ENCODE measurements around the gene NMT1. TPM values are rescaled to one million over a fixed set of nuclear protein-coding genes. Genes with fewer than 3 reads are reported as not detected.

NMT1 gene
- total RNA-seq, 3 donors from 2014 or later (not counting 1 experiment from before 2014, with no cell fraction given): 56.6 to 94.7 (median 77.6) TPM

GRCh38 chr17:45022288-45022648 is 38.8 kb upstream of the NMT1 start:
- Histone ChIP-seq H3K4me3 (ENCODE audit: low read length) (no peak overlapping the region), H3K27ac (ENCODE audit: low read length) (no peak overlapping the region), H3K27me3 (ENCODE audit: control insufficient read depth, insufficient read depth, low read length) (peaks cover 34% of the 10 kb centered on the region), H3K9me3 (ENCODE audit: control insufficient read depth, insufficient read depth, low read length) (no peaks in the 10 kb centered on the region), H3K36me3 (ENCODE audit: control insufficient read depth, insufficient read depth, low read length) (peaks cover 1% of the 10 kb centered on the region), H3K4me1 (ENCODE audit: control insufficient read depth, insufficient read depth, low read length) (peaks cover 25% of the 10 kb centered on the region)
- H3K36me3 Mint-ChIP-seq: no peaks in the 10 kb centered on the region
- TF ChIP-seq CTCF (IDR thresholded peaks at IDR 0.05): peak; percentile 62
- DNase-seq (no peak), ATAC-seq (peak in 1 of 3 donors; percentile 3)
- no peaks in the 10 kb centered on the region for H3K9me3 Mint-ChIP-seq
- 77% methylated on average over 8 of the region's 8 CpGs for WGBS (ENCODE audit: insufficient coverage)
- peaks cover 16 to 24% of the 10 kb centered on the region in 2 donors for H3K27me3 Mint-ChIP-seq (ENCODE audit: low read depth in 2 of 2)
- intact Hi-C loops (cut with micrococcal nuclease): loop anchor here (1.0 to 2.0 kb wide), 2 partner anchors 243 to 247 kb away; no protein-coding TSS in a partner anchor
- no peak overlapping the region for H3K27ac Mint-ChIP-seq
- peaks cover 12 to 25% of the 10 kb centered on the region in 2 donors for H3K4me1 Mint-ChIP-seq
- H3K4me3 Mint-ChIP-seq: no peak overlapping the region

GRCh38 chr17:45022655-45023339 is 38.3 kb upstream of the NMT1 start:
- ATAC-seq: no peak
- H3K27ac Mint-ChIP-seq: no peak overlapping the region
- peaks cover 12 to 25% of the 10 kb centered on the region in 2 donors for H3K4me1 Mint-ChIP-seq

GRCh38 chr17:45029096-45029495 is 32.0 kb upstream of the NMT1 start:
- DNase-seq (no peak), ATAC-seq (no peak)
- no peak overlapping the region for H3K4me3 ChIP-seq (ENCODE audit: low read length)
- TF ChIP-seq CTCF (IDR thresholded peaks at IDR 0.05): no peak
- no peaks in the 10 kb centered on the region for H3K9me3 ChIP-seq (ENCODE audit: control insufficient read depth, insufficient read depth, low read length)
- no peaks in the 10 kb centered on the region for H3K36me3 Mint-ChIP-seq
- H3K27ac ChIP-seq (ENCODE audit: low read length): no peak overlapping the region
- H3K4me3 Mint-ChIP-seq: no peak overlapping the region
- H3K27me3 ChIP-seq (ENCODE audit: control insufficient read depth, insufficient read depth, low read length): no peaks in the 10 kb centered on the region
- H3K27ac Mint-ChIP-seq: no peak overlapping the region
- no peaks in the 10 kb centered on the region for H3K4me1 Mint-ChIP-seq
- no peaks in the 10 kb centered on the region for H3K9me3 Mint-ChIP-seq
- WGBS (ENCODE audit: insufficient coverage): 92% methylated on average over 7 of the region's 7 CpGs
- no peaks in the 10 kb centered on the region for H3K4me1 ChIP-seq (ENCODE audit: control insufficient read depth, insufficient read depth, low read length)
- intact Hi-C loops (cut with micrococcal nuclease): no loop called here
- H3K36me3 ChIP-seq (ENCODE audit: control insufficient read depth, insufficient read depth, low read length): peaks cover 38% of the 10 kb centered on the region
- H3K27me3 Mint-ChIP-seq (ENCODE audit: low read depth in 2 of 2): no peaks in the 10 kb centered on the region

More at GRCh38 chr17:45022655-45023339, 38.3 kb upstream of the NMT1 start:
- Histone ChIP-seq H3K4me3 (ENCODE audit: low read length) (no peak overlapping the region), H3K27ac (ENCODE audit: low read length) (no peak overlapping the region), H3K36me3 (ENCODE audit: control insufficient read depth, insufficient read depth, low read length) (peaks cover 2% of the 10 kb centered on the region), H3K27me3 (ENCODE audit: control insufficient read depth, insufficient read depth, low read length) (peaks cover 31% of the 10 kb centered on the region), H3K4me1 (ENCODE audit: control insufficient read depth, insufficient read depth, low read length) (peaks cover 25% of the 10 kb centered on the region), H3K9me3 (ENCODE audit: control insufficient read depth, insufficient read depth, low read length) (no peaks in the 10 kb centered on the region)
- TF ChIP-seq CTCF (IDR thresholded peaks at IDR 0.05): no peak
- WGBS (ENCODE audit: insufficient coverage): 88% methylated on average over 12 of the region's 13 CpGs
- no peak for DNase-seq
- Mint-ChIP-seq H3K9me3 (no peaks in the 10 kb centered on the region), H3K4me3 (peak overlapping the region; percentile 31), H3K27me3 (ENCODE audit: low read depth in 2 of 2) (peaks cover 16 to 24% of the 10 kb centered on the region in 2 donors), H3K36me3 (no peaks in the 10 kb centered on the region)
- intact Hi-C loops (cut with micrococcal nuclease): loop anchor here (1.0 to 2.0 kb wide), 2 partner anchors 243 to 248 kb away; no protein-coding TSS in a partner anchor

Data from natural killer cell (primary cell).